GM18951 (cell line): ENCODE measurements around the gene KLHDC10.
"Not testable (repeated sequence)": the region's sequence is repeated elsewhere in the genome, so short reads cannot be mapped to it uniquely, and the experiment has no call there.

Experiments
- POLR2A ChIP-seq: IDR thresholded peaks from 4 replicates; pipeline ENCODE4 v1.6.1; 2011; ENCODE audit warnings: mild to moderate bottlenecking; ENCODE audit not compliant: insufficient read length, insufficient read depth; ENCODE audit errors: extremely low read depth
- in situ Hi-C: fragments of 300-500 bp; cut with MboI; formaldehyde crosslinking; loops from one replicate; pipeline ENCODE4 v1.12.0; 2022; ENCODE audit warnings: low sequenced_read_pairs, mixed read lengths, inconsistent platforms; ENCODE audit not compliant: unreplicated experiment

The KLHDC10 gene

GRCh38 chr7:130118294-130118693 is 48.0 kb downstream of the KLHDC10 start:
- TF ChIP-seq POLR2A: no peak
- in situ Hi-C loops: no loop called here

GRCh38 chr7:130118801-130119200 is 48.5 kb downstream of the KLHDC10 start:
- no peak for TF ChIP-seq POLR2A
- in situ Hi-C loops: no loop called here

- in situ Hi-C loops: no loop called here
- no peak for TF ChIP-seq POLR2A
Observed at GRCh38 chr7:130123501-130123900, 53.2 kb downstream of the KLHDC10 start.

GRCh38 chr7:130124711-130125110 is 54.4 kb downstream of the KLHDC10 start:
- TF ChIP-seq POLR2A: no peak
- in situ Hi-C loops: no loop called here

- in situ Hi-C loops: not testable (repeated sequence)
Observed at GRCh38 chr7:130126840-130127239, 56.5 kb downstream of the KLHDC10 start.

GRCh38 chr7:130127404-130127803 is 57.1 kb downstream of the KLHDC10 start:
- in situ Hi-C loops: no loop called here
- no peak for TF ChIP-seq POLR2A

GRCh38 chr7:130127821-130128317 is 57.5 kb downstream of the KLHDC10 start:
- in situ Hi-C loops: no loop called here
- no peak for TF ChIP-seq POLR2A

GRCh38 chr7:130129011-130129411 is 58.7 kb downstream of the KLHDC10 start:
- in situ Hi-C loops: no loop called here
- TF ChIP-seq POLR2A: no peak

GRCh38 chr7:130131191-130131834 is 61.0 kb downstream of the KLHDC10 start:
- no peak for TF ChIP-seq POLR2A
- in situ Hi-C loops: no loop called here

- in situ Hi-C loops: no loop called here
Observed at GRCh38 chr7:130131964-130132875, 61.9 kb downstream of the KLHDC10 start.

GRCh38 chr7:130133029-130133782 is 62.9 kb downstream of the KLHDC10 start:
- in situ Hi-C loops: no loop called here
- TF ChIP-seq POLR2A: no peak

More at GRCh38 chr7:130131964-130132875, 61.9 kb downstream of the KLHDC10 start:
- no peak for TF ChIP-seq POLR2A

- in situ Hi-C loops: no loop called here
- TF ChIP-seq POLR2A: no peak
Observed at GRCh38 chr7:130134106-130134636, 63.8 kb downstream of the KLHDC10 start.

- in situ Hi-C loops: no loop called here
- TF ChIP-seq POLR2A: no peak
Observed at GRCh38 chr7:130134726-130135125, 64.4 kb downstream of the KLHDC10 start.
